RWPE2 (cell line): ENCODE results near the gene ZIM2.
"Not testable (repeated sequence)": the region's sequence is repeated elsewhere in the genome, so short reads cannot be mapped to it uniquely, and the experiment has no call there.

Experiments used
- ATAC-seq: fragments of 200-7000 bp; cut with Tn5 transposase; 3 replicates; pipeline ENCODE4 v1.9.1; 2021; ENCODE audit warnings: low read depth
- DNase-seq: peaks from one replicate; pipeline ENCODE4 v3.0.0-alpha.2; 2020; ENCODE audit warnings: low spot score
- H3K27ac ChIP-seq: fragments of 450-650 bp; 2 replicates; pipeline ENCODE4 v1.5.1; 2017; ENCODE audit warnings: mild to moderate bottlenecking; ENCODE audit not compliant: poor library complexity, severe bottlenecking
- H3K27me3 ChIP-seq: fragments of 250-450 bp; sonication (Bioruptor Pico); 2 replicates; pipeline ENCODE4 v1.5.1; 2021; ENCODE audit warnings: mild to moderate bottlenecking, moderate library complexity; ENCODE audit not compliant: insufficient read depth, poor library complexity, severe bottlenecking
- H3K36me3 ChIP-seq: fragments of 250-450 bp; sonication (Bioruptor Pico); 2 replicates; pipeline ENCODE4 v1.5.1; 2020; ENCODE audit warnings: low read depth, mild to moderate bottlenecking, moderate library complexity
- H3K4me1 ChIP-seq: fragments of 250-450 bp; sonication (Bioruptor Pico); 2 replicates; pipeline ENCODE4 v1.5.1; 2021; ENCODE audit warnings: mild to moderate bottlenecking, moderate library complexity; ENCODE audit not compliant: insufficient read depth, poor library complexity, severe bottlenecking
- H3K4me3 ChIP-seq: fragments of 250-450 bp; sonication (Bioruptor Pico); 2 replicates; pipeline ENCODE4 v1.5.1; 2021; ENCODE audit warnings: mild to moderate bottlenecking, moderate library complexity; ENCODE audit not compliant: severe bottlenecking
- H3K9me3 ChIP-seq: fragments of 250-450 bp; sonication (Bioruptor Pico); 2 replicates; pipeline ENCODE4 v1.5.1; 2021; ENCODE audit warnings: mild to moderate bottlenecking, moderate library complexity; ENCODE audit not compliant: severe bottlenecking
- TF ChIP-seq, protein P1 (sequence below): fragments of 450-650 bp; IDR thresholded peaks from one replicate; pipeline ENCODE4 v1.5.1; 2017; ENCODE audit warnings: mild to moderate bottlenecking, moderate library complexity; ENCODE audit not compliant: poor library complexity, severe bottlenecking

The ZIM2 gene

DNA sequence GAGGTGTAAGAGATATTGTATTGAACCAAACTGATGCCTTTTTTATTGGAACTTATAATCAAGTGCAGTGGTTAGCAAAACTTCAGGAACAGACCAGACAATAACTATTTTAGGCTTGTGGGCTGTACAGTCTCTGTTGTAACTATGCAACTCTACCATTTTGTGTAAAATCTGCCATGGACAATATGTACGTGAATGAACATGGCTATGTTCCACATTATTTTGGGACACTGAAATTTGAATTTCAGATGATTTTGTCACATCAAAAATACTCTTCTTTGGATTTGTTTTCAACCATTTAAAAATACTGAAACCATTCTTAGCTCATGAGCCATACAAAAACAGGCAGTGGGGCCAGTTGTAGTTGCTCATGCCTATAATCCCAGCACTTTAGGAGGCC is 27.9 kb upstream of the ZIM2 start:
- Histone ChIP-seq H3K9me3 (no peaks in the 10 kb centered on the region), H3K27me3 (no peaks in the 10 kb centered on the region), H3K36me3 (no peaks in the 10 kb centered on the region), H3K4me1 (no peaks in the 10 kb centered on the region), H3K27ac (no peak overlapping the region), H3K4me3 (no peak overlapping the region)
- no peak for ATAC-seq
- DNase-seq = no peak
- TF ChIP-seq, protein P1, sequence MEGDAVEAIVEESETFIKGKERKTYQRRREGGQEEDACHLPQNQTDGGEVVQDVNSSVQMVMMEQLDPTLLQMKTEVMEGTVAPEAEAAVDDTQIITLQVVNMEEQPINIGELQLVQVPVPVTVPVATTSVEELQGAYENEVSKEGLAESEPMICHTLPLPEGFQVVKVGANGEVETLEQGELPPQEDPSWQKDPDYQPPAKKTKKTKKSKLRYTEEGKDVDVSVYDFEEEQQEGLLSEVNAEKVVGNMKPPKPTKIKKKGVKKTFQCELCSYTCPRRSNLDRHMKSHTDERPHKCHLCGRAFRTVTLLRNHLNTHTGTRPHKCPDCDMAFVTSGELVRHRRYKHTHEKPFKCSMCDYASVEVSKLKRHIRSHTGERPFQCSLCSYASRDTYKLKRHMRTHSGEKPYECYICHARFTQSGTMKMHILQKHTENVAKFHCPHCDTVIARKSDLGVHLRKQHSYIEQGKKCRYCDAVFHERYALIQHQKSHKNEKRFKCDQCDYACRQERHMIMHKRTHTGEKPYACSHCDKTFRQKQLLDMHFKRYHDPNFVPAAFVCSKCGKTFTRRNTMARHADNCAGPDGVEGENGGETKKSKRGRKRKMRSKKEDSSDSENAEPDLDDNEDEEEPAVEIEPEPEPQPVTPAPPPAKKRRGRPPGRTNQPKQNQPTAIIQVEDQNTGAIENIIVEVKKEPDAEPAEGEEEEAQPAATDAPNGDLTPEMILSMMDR = no peak

DNA sequence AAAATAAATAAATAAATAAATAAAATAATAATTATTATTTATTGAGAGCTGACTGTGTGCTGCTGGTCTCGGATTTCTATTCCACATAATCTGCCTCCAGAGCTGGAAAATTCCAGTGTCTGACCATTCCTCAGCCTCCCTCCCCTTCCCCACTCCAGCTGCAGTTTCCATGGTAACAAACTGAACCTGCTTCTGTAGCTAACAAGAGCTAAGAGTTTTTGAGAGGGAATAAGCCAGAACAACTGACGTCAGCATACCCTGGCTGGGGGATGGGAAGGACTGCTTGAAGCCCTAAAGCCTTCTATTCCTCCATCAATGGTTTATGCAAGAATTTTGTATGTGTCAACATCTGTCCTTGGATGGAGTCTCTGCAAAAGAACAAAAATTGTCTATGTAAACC is 26.0 kb upstream of the ZIM2 start:
- DNase-seq (no peak), ATAC-seq (no peak)
- TF ChIP-seq, protein P1 = no peak
- H3K4me3 ChIP-seq = no peak overlapping the region
- no peaks in the 10 kb centered on the region for H3K9me3 ChIP-seq
- no peaks in the 10 kb centered on the region for H3K4me1 ChIP-seq
- no peak overlapping the region for H3K27ac ChIP-seq
- H3K27me3 ChIP-seq = no peaks in the 10 kb centered on the region
- H3K36me3 ChIP-seq = no peaks in the 10 kb centered on the region

DNA sequence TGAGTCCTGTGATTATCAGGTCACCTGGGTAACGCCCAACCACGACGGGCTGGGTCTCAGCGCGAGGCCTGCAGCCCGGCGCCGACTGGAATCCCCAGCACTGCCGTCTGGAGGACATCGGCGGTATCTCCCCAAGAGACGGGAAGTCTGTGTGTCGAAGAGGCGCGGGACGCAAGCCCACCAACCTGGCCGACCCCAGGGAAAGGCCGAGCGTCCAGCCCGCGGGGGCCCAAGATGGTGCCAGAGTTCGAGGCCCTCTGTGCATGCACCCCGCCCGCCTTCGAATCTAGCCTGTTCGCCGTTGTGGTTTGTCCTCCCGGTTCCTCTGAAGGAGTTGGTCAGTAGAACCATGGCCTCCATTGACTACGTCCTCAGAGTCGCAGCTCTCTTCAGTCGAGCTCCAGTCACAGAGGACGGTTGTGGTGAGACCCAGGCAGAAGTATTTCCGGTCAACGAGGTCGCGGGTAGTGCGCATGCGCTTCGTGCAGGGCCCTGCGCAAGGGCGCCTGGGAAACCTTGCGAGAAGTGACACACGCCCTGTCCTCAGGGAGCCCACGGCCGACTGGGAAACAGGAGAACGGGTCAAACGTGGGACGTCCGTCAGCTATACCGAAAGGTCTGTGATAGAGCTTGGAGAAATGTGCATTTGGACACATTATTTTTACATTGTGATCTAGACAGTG is 24.1 kb upstream of the ZIM2 start:
- Histone ChIP-seq H3K4me3 (no peak overlapping the region), H3K27ac (no peak overlapping the region), H3K4me1 (no peaks in the 10 kb centered on the region), H3K36me3 (no peaks in the 10 kb centered on the region), H3K27me3 (no peaks in the 10 kb centered on the region), H3K9me3 (peaks cover 2% of the 10 kb centered on the region)
- TF ChIP-seq, protein P1 = no peak
- no peak for ATAC-seq
- no peak for DNase-seq

DNA sequence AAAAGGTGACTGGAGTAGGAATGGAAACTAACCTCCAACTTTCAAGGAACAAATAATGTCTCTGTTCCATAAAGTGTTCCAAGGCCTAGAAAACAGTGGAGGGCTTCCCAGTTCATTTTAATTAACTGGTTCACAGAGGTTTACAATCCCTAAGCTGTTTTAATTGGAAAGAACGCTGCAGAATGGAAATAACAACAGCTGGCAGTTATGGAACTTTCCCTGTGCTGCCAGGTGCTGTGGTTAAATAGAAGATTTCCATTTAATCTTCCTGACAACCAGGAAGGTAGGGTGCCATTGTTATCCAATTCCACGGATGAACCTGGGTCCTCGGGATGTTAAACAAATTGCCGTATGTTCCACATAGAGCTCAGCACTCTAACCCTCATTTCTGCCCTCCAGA is 22.2 kb upstream of the ZIM2 start:
- DNase-seq (no peak), ATAC-seq (no peak)
- H3K36me3 ChIP-seq = no peaks in the 10 kb centered on the region
- TF ChIP-seq, protein P1 = no peak
- H3K27me3 ChIP-seq = no peaks in the 10 kb centered on the region
- H3K9me3 ChIP-seq = peaks cover 2% of the 10 kb centered on the region
- no peak overlapping the region for H3K4me3 ChIP-seq
- H3K4me1 ChIP-seq = no peaks in the 10 kb centered on the region
- no peak overlapping the region for H3K27ac ChIP-seq

DNA sequence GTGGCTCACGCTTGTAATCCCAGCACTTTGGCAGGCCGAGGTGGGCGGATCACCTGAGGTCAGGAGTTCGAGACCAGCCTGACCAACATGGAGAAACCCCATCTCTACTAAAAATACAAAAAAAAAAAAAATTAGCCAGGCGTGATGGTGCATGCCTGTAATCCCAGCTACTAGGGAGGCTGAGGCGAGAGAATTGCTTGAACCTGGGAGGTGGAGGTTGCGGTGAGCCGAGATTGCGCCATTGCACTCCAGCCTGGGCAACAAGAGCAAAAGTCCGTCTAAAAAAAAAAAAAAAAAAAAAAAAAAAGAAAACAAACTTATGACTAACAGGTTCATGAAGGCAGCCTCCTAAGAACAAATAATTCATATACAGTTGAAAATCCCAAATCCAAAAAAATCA is 19.9 kb upstream of the ZIM2 start:
- not testable (repeated sequence) for DNase-seq, H3K9me3 ChIP-seq, H3K4me1 ChIP-seq, H3K27ac ChIP-seq, H3K4me3 ChIP-seq, H3K27me3 ChIP-seq, ATAC-seq, H3K36me3 ChIP-seq
